GM19438 (cell line): ENCODE data around the gene UBE2E2.
A peak's percentile ranks its signal among the peaks of the same experiment; 100 is the strongest.
"Not testable (repeated sequence)": the region's sequence is repeated elsewhere in the genome, so short reads cannot be mapped to it uniquely, and the experiment has no call there.

Experiments used
- ATAC-seq: cut with Tn5 transposase; IDR thresholded peaks from one replicate; pipeline ENCODE4 v1.9.1; 2021; ENCODE audit warnings: low read depth; ENCODE audit not compliant: unreplicated experiment

The UBE2E2 gene

GRCh38 chr3:23595851-23596250 is 392.7 kb downstream of the UBE2E2 start:
- no peak for ATAC-seq

- ATAC-seq = no peak
Measured at GRCh38 chr3:23600167-23600871, 397.2 kb downstream of the UBE2E2 start.

- ATAC-seq = no peak
Measured at GRCh38 chr3:23601091-23601822, 398.1 kb downstream of the UBE2E2 start.

DNA sequence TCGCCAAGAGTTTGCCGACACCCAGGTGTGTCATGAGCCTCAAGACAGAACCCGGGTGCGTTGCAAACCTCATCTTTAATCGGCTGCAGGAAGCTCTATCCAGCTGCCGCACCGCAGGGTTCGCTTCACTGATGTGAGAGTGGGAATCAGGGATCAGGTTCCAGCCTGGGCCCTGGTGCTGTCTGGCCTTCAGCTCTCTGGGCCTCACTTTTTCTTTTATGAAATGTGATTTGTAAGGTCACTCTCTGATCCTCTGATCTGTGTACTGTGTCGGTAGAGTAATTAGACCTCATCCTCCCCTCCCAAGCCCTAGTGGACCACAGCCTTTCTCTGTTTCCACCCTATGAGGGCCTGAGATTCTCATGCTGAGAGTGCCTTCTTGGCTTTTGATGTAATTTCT is 399.8 kb downstream of the UBE2E2 start:
- no peak for ATAC-seq

DNA sequence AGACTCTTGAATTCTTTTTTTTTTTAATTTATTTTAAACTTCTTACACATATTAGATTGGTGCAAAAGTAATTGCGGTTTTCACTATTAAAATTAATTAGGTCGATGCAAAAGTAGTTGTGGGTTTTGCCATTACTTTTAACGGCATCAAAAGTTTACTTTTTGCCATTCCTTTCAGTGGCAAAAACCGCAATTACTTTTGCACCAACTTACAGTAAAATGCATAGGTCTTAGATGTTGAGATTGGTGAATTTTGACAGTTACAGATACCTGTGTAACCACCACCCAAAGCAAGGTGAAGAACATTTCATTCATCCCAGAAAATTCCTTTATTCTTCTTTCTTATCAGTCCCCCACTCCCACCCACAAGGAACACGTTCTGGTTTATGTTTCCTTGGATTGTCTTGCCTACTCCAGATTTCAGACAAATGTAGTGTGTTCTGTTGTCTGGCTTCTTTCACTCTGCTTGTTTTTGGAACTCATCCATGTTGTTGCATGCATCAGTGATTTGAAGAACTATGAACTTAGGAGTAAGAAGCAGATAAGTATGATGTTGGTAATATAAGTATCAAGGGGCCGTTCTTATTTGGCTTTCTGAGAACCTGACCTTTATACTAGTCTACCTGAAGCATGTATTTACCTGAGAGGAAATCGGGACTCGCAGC is 404.2 kb downstream of the UBE2E2 start:
- ATAC-seq = no peak

GRCh38 chr3:23608650-23609049 is 405.5 kb downstream of the UBE2E2 start:
- ATAC-seq = no peak

DNA sequence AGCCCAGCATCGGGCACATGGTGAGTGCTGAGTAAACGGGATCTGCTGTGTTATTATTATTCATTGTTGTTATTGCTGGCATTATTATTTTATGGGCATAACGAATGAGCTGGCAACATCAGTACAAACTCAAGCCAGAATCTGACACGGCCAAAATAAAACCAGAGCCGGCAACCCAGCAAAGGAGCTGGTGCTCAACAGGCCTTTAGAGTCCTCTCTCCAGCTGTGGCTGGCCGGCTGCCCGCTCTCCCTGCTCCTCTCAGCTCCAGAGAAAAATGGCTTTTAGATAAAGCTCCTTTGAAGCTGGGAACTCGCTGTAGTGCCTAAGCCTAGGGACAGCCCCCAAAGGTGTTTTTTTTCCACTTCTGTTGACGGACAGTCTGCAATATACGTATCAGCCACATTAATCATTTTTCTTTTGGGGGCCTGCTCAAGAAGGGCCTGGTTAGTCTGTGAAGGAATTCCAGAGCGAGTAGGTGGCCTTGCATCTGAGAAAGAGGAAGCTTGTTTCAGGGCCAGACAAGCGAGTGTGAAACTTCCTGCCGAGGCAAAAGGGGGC is 408.7 kb downstream of the UBE2E2 start:
- peak; percentile 55 for ATAC-seq

DNA sequence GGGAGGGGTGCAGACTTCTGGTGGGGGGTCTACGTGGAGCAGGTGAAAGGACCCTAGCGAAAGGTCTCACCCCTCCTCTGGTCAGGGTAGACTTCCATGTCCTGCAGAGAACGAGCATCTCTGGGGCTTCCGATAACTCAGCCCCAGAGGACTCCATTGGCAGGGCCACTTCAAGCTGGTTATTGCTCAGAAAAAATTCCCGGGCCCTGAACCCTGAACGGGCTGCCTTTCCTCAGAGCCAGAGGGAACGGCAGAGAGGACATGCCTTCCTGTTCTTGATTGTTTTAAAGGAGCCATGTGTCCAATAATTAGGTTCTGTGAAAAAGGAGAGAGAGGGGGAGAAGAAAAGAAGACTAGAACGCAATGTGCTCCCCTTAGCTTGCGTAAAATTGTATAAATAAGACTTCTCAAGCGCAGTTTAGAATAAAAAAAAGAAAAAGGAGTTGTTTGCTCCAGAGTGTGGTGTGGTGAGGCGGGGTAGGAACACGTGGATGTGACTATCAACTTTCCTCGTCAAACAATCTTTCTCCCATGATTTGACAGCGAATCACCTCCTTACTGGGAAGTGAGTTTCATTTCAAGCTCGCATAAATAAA is 409.3 kb downstream of the UBE2E2 start:
- ATAC-seq = peak; percentile 30

DNA sequence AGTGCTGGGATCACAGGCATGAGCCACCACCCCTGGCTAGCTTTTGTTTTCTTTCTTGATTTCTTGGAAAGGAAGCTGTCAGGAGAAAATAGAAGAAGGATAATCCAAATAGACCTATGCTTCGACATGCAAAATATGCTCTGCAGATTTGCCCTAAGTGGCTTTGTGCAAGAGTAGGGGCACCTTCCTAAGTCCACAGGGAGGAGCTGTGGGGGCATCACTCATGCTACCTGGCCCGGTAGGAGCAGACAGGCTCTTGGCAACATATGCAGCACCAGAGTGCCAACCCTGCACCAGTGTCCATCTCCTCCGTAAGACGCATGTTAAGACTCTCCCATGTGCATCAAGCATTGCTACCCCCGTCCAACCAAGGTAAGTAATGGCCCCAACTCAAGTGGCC is 411.9 kb downstream of the UBE2E2 start:
- no peak for ATAC-seq

DNA sequence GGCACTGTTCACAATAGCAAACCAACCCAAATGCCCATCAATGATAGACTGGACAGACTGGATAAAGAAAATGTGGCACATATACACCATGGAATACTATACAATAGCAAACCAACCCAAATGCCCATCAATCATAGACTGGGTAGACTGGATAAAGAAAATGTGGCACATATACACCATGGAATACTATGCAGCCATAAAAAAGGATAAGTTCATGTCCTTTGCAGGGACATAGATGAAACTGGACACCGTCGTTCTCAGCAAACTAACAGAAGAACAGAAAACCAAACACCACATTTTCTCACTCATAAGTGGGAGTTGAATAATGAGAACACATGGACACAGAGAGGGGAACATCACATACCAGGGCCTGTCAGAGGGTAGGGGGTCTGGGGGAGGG is 415.3 kb downstream of the UBE2E2 start:
- ATAC-seq = not testable (repeated sequence)

GRCh38 chr3:23619705-23620637 is 416.8 kb downstream of the UBE2E2 start:
- ATAC-seq = no peak

DNA sequence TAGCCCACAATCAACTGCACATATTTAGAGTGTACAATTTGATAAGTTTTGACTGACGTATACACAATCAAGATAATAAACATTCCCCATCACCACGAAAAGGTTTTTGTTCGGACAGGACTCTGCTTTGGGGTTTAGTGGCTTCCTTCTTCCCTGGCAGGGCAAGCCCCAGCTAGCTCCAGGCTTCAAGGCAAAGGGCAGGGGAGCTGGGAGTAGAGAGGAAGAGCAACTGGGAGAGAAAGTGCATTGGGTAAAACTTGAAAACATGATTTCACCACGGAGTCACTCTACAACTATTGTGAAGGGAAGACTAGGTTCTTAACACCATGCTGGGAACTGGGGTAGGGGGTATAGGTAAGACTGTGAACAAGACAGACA is 417.5 kb downstream of the UBE2E2 start:
- no peak for ATAC-seq

DNA sequence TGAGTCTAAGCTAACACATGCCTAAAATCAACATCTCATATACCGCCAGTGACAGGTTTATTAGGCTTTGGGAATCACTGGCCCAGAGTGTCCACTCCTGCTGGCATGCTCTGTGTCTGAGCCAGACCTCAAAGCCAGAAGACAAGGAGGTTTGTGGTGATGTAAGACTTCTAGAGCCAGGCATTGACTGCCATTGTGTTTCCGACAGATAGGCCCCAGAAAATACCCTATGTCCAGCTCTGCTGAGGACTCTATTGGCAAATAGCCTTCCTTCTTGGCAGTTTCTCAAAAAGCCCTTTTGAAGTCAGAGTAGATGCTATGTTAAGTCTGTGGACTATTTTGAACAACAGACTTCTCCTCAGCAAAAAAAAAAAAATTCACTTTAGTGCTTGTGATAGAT is 420.7 kb downstream of the UBE2E2 start:
- no peak for ATAC-seq

DNA sequence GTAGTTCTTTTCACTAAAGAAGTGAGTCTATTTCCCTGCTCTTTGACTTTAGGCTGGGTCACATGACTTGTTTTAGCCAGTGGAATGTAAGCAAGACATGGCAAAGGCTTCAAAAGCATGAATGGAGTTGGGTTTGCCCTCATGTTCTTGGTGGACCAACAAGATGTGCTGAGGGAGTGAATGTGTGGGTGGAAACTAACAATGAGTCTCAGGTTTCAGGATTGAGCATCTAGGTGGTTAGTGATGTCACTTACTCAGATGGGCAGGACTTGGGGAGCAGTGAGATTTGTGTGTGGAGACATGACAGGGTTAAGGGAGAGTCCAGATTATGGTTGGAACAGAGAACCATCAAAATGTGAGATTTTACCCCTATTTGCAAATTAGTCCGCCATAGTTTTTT is 421.2 kb downstream of the UBE2E2 start:
- ATAC-seq = no peak

- ATAC-seq = no peak
Measured at GRCh38 chr3:23626442-23626841, 423.3 kb downstream of the UBE2E2 start.

- no peak for ATAC-seq
Measured at GRCh38 chr3:23629181-23629894, 426.2 kb downstream of the UBE2E2 start.

DNA sequence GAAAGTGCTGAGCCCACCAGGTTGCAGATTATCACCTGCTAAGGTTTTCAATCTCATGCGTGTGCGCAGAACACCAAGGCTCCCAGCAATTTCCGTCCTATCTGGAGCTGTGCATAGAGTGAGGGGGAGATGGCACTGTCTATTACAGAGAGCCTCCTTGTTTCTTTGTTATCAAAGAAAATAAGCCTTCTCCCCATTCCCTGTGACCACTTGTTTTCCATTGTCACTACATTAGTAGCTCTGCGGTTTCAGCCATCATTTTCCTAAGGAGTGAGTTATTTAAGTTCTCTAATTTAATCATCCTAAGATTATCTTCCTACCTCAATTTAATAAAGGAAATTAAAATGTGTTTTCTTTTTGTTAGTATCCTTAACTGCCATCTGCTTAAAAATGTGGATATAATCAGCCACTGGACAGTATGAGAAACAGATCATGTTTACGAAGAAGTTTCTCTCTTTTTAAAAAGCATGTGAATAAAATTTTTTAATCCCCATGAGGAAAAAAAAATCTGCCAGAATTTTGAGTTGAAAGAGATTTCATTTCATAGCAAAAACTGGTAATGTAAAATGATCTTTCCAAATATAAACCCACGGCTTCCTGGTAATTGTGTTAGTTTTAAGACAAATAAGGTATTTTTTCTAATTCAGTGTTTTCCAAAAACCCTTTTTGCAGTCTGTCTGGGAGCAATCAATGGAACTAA is 430.3 kb downstream of the UBE2E2 start:
- ATAC-seq = no peak

DNA sequence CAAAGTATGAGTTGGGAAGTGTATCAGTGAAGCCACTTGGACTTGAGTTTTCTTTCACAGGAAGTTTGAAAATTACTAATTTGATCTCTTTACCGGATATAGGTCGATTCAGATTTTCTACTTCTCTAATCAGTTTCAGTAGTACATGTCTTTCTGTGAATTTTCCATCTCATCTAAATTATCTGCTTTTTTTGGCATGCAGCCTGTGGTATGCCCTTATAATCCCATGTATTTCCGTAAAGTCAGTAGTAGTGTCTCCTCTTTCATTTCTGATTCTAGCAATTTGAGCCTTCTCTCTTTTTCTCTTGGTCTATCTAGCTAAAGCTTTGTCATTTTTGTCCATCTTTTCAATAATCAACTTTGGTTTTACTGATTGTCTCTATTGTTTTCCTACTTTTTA is 434.2 kb downstream of the UBE2E2 start:
- no peak for ATAC-seq
